OCI-LY1 (cell line): Measurements from ENCODE around the gene PSORS1C2.

Source experiments
- H2AFZ ChIP-seq: fragments of 200-600 bp; sonication (generic), shearing (Covaris generic); 2 replicates; pipeline ENCODE4 v1.6.0; 2014; ENCODE audit warnings: antibody characterized with exemption, mild to moderate bottlenecking, low read length
- H3F3A ChIP-seq: fragments of 200-600 bp; sonication (generic), shearing (Covaris generic); 2 replicates; pipeline ENCODE4 v1.6.0; 2014; ENCODE audit warnings: mild to moderate bottlenecking, antibody characterized with exemption, low read length, moderate library complexity; ENCODE audit not compliant: insufficient read depth
- H3K27ac ChIP-seq: fragments of 200-600 bp; sonication (generic); 2 replicates; pipeline ENCODE4 v1.5.1; 2014; ENCODE audit warnings: low read length, mixed run types, mild to moderate bottlenecking, low read depth; ENCODE audit not compliant: poor library complexity, severe bottlenecking
- H3K27me3 ChIP-seq: fragments of 200-600 bp; sonication (generic); 2 replicates; pipeline ENCODE4 v1.6.0; 2014; ENCODE audit warnings: antibody characterized with exemption, mild to moderate bottlenecking, low read length, moderate library complexity; ENCODE audit not compliant: insufficient read depth
- H3K36me3 ChIP-seq: fragments of 200-600 bp; sonication (generic); 2 replicates; pipeline ENCODE4 v1.6.1; 2014; ENCODE audit warnings: mild to moderate bottlenecking, antibody characterized with exemption, low read length, moderate library complexity, mixed read lengths; ENCODE audit not compliant: insufficient read depth
- H3K4me1 ChIP-seq: fragments of 200-600 bp; sonication (generic); 2 replicates; pipeline ENCODE4 v1.5.1; 2014; ENCODE audit warnings: mild to moderate bottlenecking, low read length, moderate library complexity; ENCODE audit not compliant: insufficient read depth, severe bottlenecking
- H3K4me2 ChIP-seq: fragments of 200-600 bp; sonication (generic), shearing (Covaris generic); 2 replicates; pipeline ENCODE4 v1.6.1; 2014; ENCODE audit warnings: low read length
- H3K4me3 ChIP-seq: fragments of 200-600 bp; sonication (generic); 2 replicates; pipeline ENCODE4 v1.5.1; 2014; ENCODE audit warnings: low read length, low read depth, mild to moderate bottlenecking, mixed read lengths; ENCODE audit not compliant: poor library complexity, severe bottlenecking
- H3K79me2 ChIP-seq: fragments of 200-600 bp; shearing (Covaris generic); 2 replicates; pipeline ENCODE4 v1.6.1; 2016; ENCODE audit warnings: mixed run types, low read length, mixed read lengths; ENCODE audit not compliant: insufficient read depth
- H3K9ac ChIP-seq: fragments of 200-600 bp; sonication (generic), shearing (Covaris generic); 2 replicates; pipeline ENCODE4 v1.6.1; 2014; ENCODE audit warnings: mild to moderate bottlenecking, low read length, mixed read lengths
- H3K9me2 ChIP-seq: fragments of 200-600 bp; sonication (generic), shearing (Covaris generic); 2 replicates; pipeline ENCODE4 v1.6.1; 2014; ENCODE audit warnings: low read depth, mild to moderate bottlenecking, low read length, mixed read lengths
- H3K9me3 ChIP-seq: fragments of 200-600 bp; shearing (Covaris generic); 2 replicates; pipeline ENCODE4 v1.6.1; 2014; ENCODE audit warnings: low read length, mixed read lengths
- H4K20me1 ChIP-seq: fragments of 200-600 bp; sonication (generic), shearing (Covaris generic); 2 replicates; pipeline ENCODE4 v1.6.0; 2016; ENCODE audit warnings: mild to moderate bottlenecking, low read length; ENCODE audit not compliant: insufficient read depth
- EZH2 ChIP-seq: fragments of 200-600 bp; sonication (generic), shearing (Covaris generic); IDR thresholded peaks from 2 replicates; pipeline ENCODE4 v1.8.0; 2017; ENCODE audit warnings: borderline replicate concordance, mixed run types, mild to moderate bottlenecking, antibody characterized with exemption, low read length, moderate library complexity, mixed read lengths
- TF ChIP-seq, protein P1 (sequence below): fragments of 200-600 bp; sonication (generic), shearing (Covaris generic); IDR thresholded peaks from 2 replicates; pipeline ENCODE4 v1.5.1; 2017; ENCODE audit warnings: mild to moderate bottlenecking, antibody characterized with exemption, low read length, moderate library complexity, mixed read lengths

Gene PSORS1C2

DNA sequence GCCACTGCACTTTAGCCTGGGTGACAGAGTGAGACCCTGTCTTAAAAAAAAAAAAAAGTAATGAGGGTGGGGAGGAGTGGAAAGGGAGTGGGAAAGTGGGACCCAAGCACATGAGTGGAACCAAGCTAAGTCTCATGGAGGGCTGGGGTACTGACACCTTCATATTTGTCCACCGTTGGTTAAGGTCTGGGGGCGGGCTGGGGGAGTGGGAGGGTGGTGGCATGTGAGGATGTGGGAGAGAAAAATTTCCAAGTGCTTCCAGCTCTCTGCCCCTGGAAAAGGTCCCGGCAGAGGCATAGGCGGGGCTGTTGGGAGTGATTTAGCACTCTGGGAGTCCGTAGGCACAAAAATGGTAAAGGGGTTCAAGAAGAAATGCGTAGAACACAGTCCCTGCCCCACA, 6.1 kb downstream of the PSORS1C2 start:
- H3K9me2 ChIP-seq, result no peaks in the 10 kb centered on the region
- H3K9me3 ChIP-seq, result no peaks in the 10 kb centered on the region
- no peaks in the 10 kb centered on the region for H4K20me1 ChIP-seq
- no peak overlapping the region for H2AFZ ChIP-seq
- H3F3A ChIP-seq, result no peaks in the 10 kb centered on the region
- no peaks in the 10 kb centered on the region for H3K36me3 ChIP-seq
- 0 out of 2 replicates have a peak, but pooled peaks cover 3% of the 10 kb centered on the region for H3K27me3 ChIP-seq
- TF ChIP-seq, protein P1, sequence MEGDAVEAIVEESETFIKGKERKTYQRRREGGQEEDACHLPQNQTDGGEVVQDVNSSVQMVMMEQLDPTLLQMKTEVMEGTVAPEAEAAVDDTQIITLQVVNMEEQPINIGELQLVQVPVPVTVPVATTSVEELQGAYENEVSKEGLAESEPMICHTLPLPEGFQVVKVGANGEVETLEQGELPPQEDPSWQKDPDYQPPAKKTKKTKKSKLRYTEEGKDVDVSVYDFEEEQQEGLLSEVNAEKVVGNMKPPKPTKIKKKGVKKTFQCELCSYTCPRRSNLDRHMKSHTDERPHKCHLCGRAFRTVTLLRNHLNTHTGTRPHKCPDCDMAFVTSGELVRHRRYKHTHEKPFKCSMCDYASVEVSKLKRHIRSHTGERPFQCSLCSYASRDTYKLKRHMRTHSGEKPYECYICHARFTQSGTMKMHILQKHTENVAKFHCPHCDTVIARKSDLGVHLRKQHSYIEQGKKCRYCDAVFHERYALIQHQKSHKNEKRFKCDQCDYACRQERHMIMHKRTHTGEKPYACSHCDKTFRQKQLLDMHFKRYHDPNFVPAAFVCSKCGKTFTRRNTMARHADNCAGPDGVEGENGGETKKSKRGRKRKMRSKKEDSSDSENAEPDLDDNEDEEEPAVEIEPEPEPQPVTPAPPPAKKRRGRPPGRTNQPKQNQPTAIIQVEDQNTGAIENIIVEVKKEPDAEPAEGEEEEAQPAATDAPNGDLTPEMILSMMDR, result no peak
- no peak for TF ChIP-seq EZH2
- peaks cover 4% of the 10 kb centered on the region for H3K4me1 ChIP-seq
- H3K4me3 ChIP-seq, result no peak overlapping the region
- H3K27ac ChIP-seq, result no peak overlapping the region
- H3K9ac ChIP-seq, result no peak overlapping the region
- H3K4me2 ChIP-seq, result no peak overlapping the region
- no peaks in the 10 kb centered on the region for H3K79me2 ChIP-seq

DNA sequence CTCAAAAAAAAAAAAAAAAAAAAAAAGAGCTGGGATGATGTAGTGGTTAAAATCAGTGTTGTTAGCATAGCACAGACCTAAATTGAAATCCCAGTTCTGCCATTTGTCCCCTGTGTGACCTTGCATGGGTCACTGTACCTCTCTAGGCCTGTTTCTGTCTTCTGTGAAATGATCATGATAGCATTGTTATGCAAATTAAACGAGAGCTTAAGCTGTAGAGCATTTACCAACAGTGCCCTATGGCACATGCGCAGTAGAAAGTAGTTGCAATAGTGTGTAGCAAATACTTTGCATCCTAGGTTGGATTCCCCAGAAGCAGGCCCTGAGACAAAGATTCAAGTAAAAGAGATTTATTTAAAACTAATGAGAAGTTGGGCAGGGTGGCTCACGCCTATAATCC, 7.3 kb downstream of the PSORS1C2 start:
- H3K4me3 ChIP-seq, result no peak overlapping the region
- H3K4me2 ChIP-seq, result no peak overlapping the region
- H3K4me1 ChIP-seq, result no peaks in the 10 kb centered on the region
- H3K79me2 ChIP-seq, result no peaks in the 10 kb centered on the region
- H3F3A ChIP-seq, result no peaks in the 10 kb centered on the region
- H2AFZ ChIP-seq, result no peak overlapping the region
- H3K27ac ChIP-seq, result no peak overlapping the region
- TF ChIP-seq EZH2, result no peak
- TF ChIP-seq, protein P1, result no peak
- H3K36me3 ChIP-seq, result no peaks in the 10 kb centered on the region
- 0 out of 2 replicates have a peak, but pooled peaks cover 3% of the 10 kb centered on the region for H3K27me3 ChIP-seq
- H4K20me1 ChIP-seq, result no peaks in the 10 kb centered on the region
- no peak overlapping the region for H3K9ac ChIP-seq
- H3K9me3 ChIP-seq, result no peaks in the 10 kb centered on the region
- H3K9me2 ChIP-seq, result no peaks in the 10 kb centered on the region

DNA sequence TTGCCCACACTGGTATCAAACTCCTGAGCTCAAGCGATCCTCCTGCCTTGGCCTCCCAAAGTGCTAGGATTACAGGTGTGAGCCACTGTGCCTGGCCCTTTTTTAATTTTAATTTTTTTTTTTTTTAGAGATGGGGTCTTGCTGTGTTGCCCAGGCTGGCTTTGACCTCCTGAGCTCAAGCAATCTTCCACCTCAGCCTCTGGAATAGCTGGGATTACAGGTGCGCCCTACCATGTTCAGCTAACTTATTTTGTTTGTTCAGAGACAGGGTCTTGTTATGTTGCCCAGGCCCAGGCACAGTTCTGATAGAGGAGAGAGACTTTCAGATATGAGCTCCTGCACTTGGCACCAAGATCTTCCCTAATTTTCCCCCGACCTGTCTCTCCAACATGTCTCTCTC, 8.1 kb downstream of the PSORS1C2 start:
- no peak overlapping the region for H3K4me3 ChIP-seq
- no peak for TF ChIP-seq EZH2
- TF ChIP-seq, protein P1, result no peak
- no peaks in the 10 kb centered on the region for H3K79me2 ChIP-seq
- H3K4me2 ChIP-seq, result no peak overlapping the region
- H3K9me3 ChIP-seq, result no peaks in the 10 kb centered on the region
- no peaks in the 10 kb centered on the region for H3K36me3 ChIP-seq
- H2AFZ ChIP-seq, result no peak overlapping the region
- no peak overlapping the region for H3K9ac ChIP-seq
- peaks cover 7% of the 10 kb centered on the region; the same call in 1 of the 2 replicates for H3K27me3 ChIP-seq
- H4K20me1 ChIP-seq, result no peaks in the 10 kb centered on the region
- H3K4me1 ChIP-seq, result no peaks in the 10 kb centered on the region
- H3F3A ChIP-seq, result no peaks in the 10 kb centered on the region
- no peaks in the 10 kb centered on the region for H3K9me2 ChIP-seq
- no peak overlapping the region for H3K27ac ChIP-seq
